GM20000 (cell line): Measurements from ENCODE around the gene RIBC2.
"Not testable (repeated sequence)": the region's sequence is repeated elsewhere in the genome, so short reads cannot be mapped to it uniquely, and the experiment has no call there.

Experiments used
- DNase-seq: peaks from one replicate; pipeline ENCODE4 v3.0.0; 2012; ENCODE audit warnings: low spot score
- CTCF ChIP-seq: IDR thresholded peaks from 2 replicates; pipeline ENCODE4 v1.5.1; 2012; ENCODE audit warnings: mild to moderate bottlenecking, control low read depth; ENCODE audit errors: extremely low read depth, missing control alignments

RIBC2 gene

GRCh38 chr22:45413368-45414211 is at the start of gene RIBC2, which contains the start of gene SMC1B:
TSS of gene RIBC2 (plus strand) at chr22:45413693. CDS start at chr22:45413887, 194 bp downstream.
TSS of gene SMC1B (minus strand) at chr22:45413599. CDS start at chr22:45413567, 32 bp downstream.
- DNase-seq: peak; percentile 96
- TF ChIP-seq CTCF: no peak

DNA sequence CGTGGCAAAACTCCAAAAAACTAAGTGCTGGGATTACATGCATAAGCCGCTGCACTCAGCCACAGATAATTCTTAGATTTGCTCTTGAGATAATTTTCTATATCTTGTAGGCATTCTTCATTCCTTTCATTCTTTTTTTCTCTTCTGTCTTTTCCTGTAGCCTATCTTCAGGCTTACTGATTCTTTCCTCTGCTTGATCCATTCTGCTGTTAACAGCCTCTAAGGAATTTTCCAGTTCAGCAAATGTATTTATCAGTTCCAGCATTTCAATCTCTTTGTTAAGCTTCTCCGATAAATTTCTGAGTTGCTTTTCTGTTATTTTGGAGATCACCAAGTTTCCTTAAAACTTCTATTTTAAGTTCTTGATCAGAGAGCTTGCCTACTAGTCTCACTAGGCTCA is 46.8 kb upstream of the RIBC2 start:
- TF ChIP-seq CTCF: no peak
- no peak for DNase-seq

DNA sequence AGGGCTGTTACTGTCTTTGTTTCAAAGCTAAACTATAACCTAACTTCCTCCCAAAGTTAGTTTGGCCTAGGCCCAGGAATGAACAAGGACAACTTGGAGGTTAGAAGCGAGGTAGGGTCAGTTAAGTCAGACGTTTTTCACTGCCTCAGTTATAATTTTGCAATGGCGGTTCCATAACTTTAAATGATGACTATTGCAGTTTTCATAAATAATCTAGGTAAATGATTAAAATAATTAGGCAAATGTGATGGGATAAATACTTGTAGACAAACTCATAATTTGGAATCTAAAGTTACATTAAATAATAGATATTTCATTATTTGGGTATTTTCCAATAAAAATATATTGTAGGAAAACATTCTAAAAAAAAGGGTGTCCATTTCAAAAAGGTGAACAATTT is 39.9 kb upstream of the RIBC2 start:
- DNase-seq: not testable (repeated sequence)

GRCh38 chr22:45376009-45376408 is 37.5 kb upstream of the RIBC2 start:
- peak; percentile 8 for DNase-seq
- no peak for TF ChIP-seq CTCF

DNA sequence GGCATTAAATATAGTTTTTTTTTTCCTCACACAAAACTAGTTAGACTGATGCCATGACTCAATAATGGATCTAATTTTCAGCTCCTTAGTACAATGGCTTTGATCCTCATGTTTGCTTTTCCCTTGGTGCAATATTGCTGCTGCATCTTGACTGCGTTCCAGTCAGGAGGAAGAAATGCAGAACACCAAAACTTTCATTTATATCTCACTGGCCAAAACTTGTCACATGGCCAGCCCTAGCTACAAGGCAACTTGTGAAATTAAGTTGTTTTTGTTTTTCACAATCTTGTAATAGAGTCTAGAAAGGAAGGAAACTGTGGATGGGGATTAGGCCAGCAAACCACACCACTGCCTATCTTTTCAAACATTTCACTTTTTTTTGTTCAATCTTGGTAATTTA is 36.8 kb upstream of the RIBC2 start:
- DNase-seq: no peak
- no peak for TF ChIP-seq CTCF

GRCh38 chr22:45381348-45381747 is 32.1 kb upstream of the RIBC2 start:
- DNase-seq: no peak

GRCh38 chr22:45389546-45389945 is 23.9 kb upstream of the RIBC2 start:
- TF ChIP-seq CTCF: no peak
- DNase-seq: no peak

More at GRCh38 chr22:45381348-45381747, 32.1 kb upstream of the RIBC2 start:
- no peak for TF ChIP-seq CTCF

DNA sequence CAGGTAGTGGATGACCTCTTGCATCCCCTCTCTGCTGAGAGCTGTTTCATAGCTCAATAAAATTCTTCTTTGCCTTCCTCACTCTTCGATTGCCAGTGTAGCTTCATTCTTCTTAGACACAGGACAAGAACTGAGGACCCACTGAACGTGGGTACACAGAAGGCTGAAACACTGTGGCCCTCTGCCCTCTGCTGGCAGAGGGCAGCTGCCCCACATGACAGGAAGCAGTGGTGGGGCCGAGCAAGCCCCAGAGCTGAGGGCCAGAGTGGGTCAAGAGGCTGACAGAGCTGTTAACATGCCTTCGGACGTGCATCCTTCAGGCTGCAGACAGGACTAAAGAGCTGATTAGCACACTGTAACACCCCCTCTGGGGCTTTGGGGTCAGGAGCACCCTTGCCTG is 15.7 kb upstream of the RIBC2 start:
- no peak for TF ChIP-seq CTCF

More for the DNA sequence above, 15.7 kb upstream of the RIBC2 start:
- no peak for DNase-seq
